C4-2B (cell line): ENCODE data around the gene SETDB2.

Source experiments
- H3K27ac ChIP-seq: fragments of 450-650 bp; 2 replicates; pipeline ENCODE4 v1.5.1; 2017
- CTCF ChIP-seq: fragments of 450-650 bp; conservative IDR thresholded peaks from 2 replicates; pipeline ENCODE4 v1.5.1; 2017; ENCODE audit warnings: mild to moderate bottlenecking
- ZFX ChIP-seq: fragments of 450-650 bp; IDR thresholded peaks from 2 replicates; pipeline ENCODE4 v1.6.1; 2017

Gene SETDB2, protein sequence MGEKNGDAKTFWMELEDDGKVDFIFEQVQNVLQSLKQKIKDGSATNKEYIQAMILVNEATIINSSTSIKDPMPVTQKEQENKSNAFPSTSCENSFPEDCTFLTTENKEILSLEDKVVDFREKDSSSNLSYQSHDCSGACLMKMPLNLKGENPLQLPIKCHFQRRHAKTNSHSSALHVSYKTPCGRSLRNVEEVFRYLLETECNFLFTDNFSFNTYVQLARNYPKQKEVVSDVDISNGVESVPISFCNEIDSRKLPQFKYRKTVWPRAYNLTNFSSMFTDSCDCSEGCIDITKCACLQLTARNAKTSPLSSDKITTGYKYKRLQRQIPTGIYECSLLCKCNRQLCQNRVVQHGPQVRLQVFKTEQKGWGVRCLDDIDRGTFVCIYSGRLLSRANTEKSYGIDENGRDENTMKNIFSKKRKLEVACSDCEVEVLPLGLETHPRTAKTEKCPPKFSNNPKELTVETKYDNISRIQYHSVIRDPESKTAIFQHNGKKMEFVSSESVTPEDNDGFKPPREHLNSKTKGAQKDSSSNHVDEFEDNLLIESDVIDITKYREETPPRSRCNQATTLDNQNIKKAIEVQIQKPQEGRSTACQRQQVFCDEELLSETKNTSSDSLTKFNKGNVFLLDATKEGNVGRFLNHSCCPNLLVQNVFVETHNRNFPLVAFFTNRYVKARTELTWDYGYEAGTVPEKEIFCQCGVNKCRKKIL

GRCh38 chr13:49443704-49444523 is at the start of gene SETDB2, which contains the start of gene CAB39L:
SETDB2 (plus strand) TSS chr13:49444274; CDS start chr13:49451894, 7,620 bp downstream.
CAB39L (minus strand) TSS chr13:49444064; CDS start chr13:49382910, 61,154 bp downstream.
- H3K27ac ChIP-seq = peak within 1 kb of the TSS; percentile 85

GRCh38 chr13:49395451-49395865 is 48.6 kb upstream of the SETDB2 start:
- no peak for TF ChIP-seq ZFX
- TF ChIP-seq CTCF = no peak
- H3K27ac ChIP-seq = peak overlapping the region; percentile 86

More at GRCh38 chr13:49443704-49444523, at the start of gene SETDB2, which contains the start of gene CAB39L:
- TF ChIP-seq ZFX (no peak), CTCF (peak; percentile 45)

DNA sequence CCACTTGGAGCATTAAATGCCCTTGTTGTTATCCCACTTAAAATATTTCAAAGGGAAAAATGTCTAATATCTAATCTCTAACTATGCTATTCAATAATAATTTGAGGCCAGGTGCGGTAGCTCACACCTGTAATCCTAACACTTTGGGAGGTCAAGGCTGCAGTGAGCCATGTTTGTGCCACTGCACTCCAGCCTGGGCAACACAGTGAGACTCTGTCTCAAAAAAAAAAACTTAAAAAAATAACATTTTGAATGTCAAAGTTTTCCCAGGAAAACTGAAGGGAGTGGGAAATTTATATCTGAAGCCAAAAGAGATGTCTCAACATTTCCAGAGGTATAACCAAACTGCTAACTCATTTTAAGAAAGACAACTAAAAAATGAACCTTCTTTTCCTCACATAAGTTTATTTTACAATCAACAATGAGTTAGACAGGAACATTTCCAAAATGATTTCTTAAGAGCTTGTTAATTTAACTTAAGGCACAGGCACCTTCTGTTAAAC is 48.1 kb upstream of the SETDB2 start:
- TF ChIP-seq ZFX = no peak
- no peak for TF ChIP-seq CTCF
- H3K27ac ChIP-seq = peak overlapping the region; percentile 86

- no peak for TF ChIP-seq ZFX
- no peak for TF ChIP-seq CTCF
- no peak overlapping the region for H3K27ac ChIP-seq
Measured at GRCh38 chr13:49399801-49400472, 44.1 kb upstream of the SETDB2 start.

GRCh38 chr13:49400755-49401659 is 43.1 kb upstream of the SETDB2 start:
- no peak for TF ChIP-seq CTCF
- no peak for TF ChIP-seq ZFX
- H3K27ac ChIP-seq = peak overlapping the region; percentile 66; the same call in 1 of the 2 replicates
